Activated T-helper 1 cell treated with anti-CD3 and anti-CD28 coated beads, Interleukin-12 subunit alpha, Interleukin-12 subunit beta, Interleukin-2, Interleukin-4 antibody, amounts not matched to agents 30 ng/mL and 10 ng/mL and 1 ng/mL, durations not matched to agents 14 hours and 24 hours and 36 hours (primary cell): Measurements from ENCODE around the gene ZBTB8OS. TPM values are rescaled to one million over a fixed set of nuclear protein-coding genes. Genes with fewer than 3 reads are reported as not detected.
"Not testable (repeated sequence)": the region's sequence is repeated elsewhere in the genome, so short reads cannot be mapped to it uniquely, and the experiment has no call there.

Source experiments
- DNase-seq: peaks from one replicate; pipeline ENCODE4 v3.0.0; 2021; ENCODE audit warnings: low spot score
- H3K27ac Mint-ChIP-seq: one replicate; pipeline ENCODE4 v1.8.0; 2021; ENCODE audit warnings: mild to moderate bottlenecking, mixed read lengths
- H3K27me3 Mint-ChIP-seq: one replicate; pipeline ENCODE4 v1.8.0; 2022; ENCODE audit warnings: mild to moderate bottlenecking, moderate library complexity, mixed read lengths; ENCODE audit not compliant: insufficient read depth
- H3K36me3 Mint-ChIP-seq: one replicate; pipeline ENCODE4 v1.8.0; 2021; ENCODE audit warnings: low read depth, mixed read lengths
- H3K4me1 Mint-ChIP-seq: one replicate; pipeline ENCODE4 v1.8.0; 2021; ENCODE audit warnings: low read depth, mixed read lengths
- H3K4me3 Mint-ChIP-seq: one replicate; pipeline ENCODE4 v1.8.0; 2021; ENCODE audit warnings: mild to moderate bottlenecking, moderate library complexity, mixed read lengths
- H3K9me3 Mint-ChIP-seq: one replicate; pipeline ENCODE4 v1.8.0; 2021; ENCODE audit warnings: mixed read lengths
- intact Hi-C: fragments of 100-400 bp; cut with micrococcal nuclease; formaldehyde crosslinking; loops from one replicate; pipeline ENCODE4 v1.15.1; 2024
- total RNA-seq: library from RNA; stranded (reverse); gene quantifications from 2 replicates; pipeline ENCODE4 v1.2.3, GENCODE V29; 2022

Gene ZBTB8OS
- 49.7 and 53.3 TPM in 2 replicates for total RNA-seq

- H3K4me3 Mint-ChIP-seq, result peak within 1 kb of the TSS; percentile 94
- peaks cover 49% of the 10 kb centered on the region for H3K4me1 Mint-ChIP-seq
- peaks cover 39% of the 10 kb centered on the region for H3K36me3 Mint-ChIP-seq
- H3K9me3 Mint-ChIP-seq, result no peaks in the 10 kb centered on the region
- intact Hi-C loops, result loop anchor here (1.0 to 5.0 kb wide), 6 partner anchors 27 to 1353 kb away; partner anchors contain the start of genes HDAC1, SNRNP40, TMEM39B and ZCCHC17
- DNase-seq, result peak; percentile 85
- H3K27me3 Mint-ChIP-seq, result peaks cover 2% of the 10 kb centered on the region
- H3K27ac Mint-ChIP-seq, result peak within 1 kb of the TSS; percentile 100
Measured at GRCh38 chr1:32650248-32650751, at the start of gene ZBTB8OS. TSS of gene ZBTB8OS (minus strand) at chr1:32650550. CDS start at chr1:32650529, 21 bp downstream.

- H3K9me3 Mint-ChIP-seq, H3K36me3 Mint-ChIP-seq, H3K4me1 Mint-ChIP-seq, DNase-seq, H3K4me3 Mint-ChIP-seq, intact Hi-C loops, H3K27ac Mint-ChIP-seq: not testable (repeated sequence)
- H3K27me3 Mint-ChIP-seq, result peaks cover 12% of the 10 kb centered on the region
Measured at GRCh38 chr1:32696996-32697395, 46.6 kb upstream of the ZBTB8OS start.

- H3K4me1 Mint-ChIP-seq, result peaks cover 5% of the 10 kb centered on the region
- H3K36me3 Mint-ChIP-seq, result no peaks in the 10 kb centered on the region
- H3K27ac Mint-ChIP-seq, result no peak overlapping the region
- DNase-seq, result no peak
- no peaks in the 10 kb centered on the region for H3K9me3 Mint-ChIP-seq
- H3K4me3 Mint-ChIP-seq, result no peak overlapping the region
- intact Hi-C loops, result no loop called here
- H3K27me3 Mint-ChIP-seq, result peaks cover 4% of the 10 kb centered on the region
Measured at GRCh38 chr1:32696041-32696440, 45.7 kb upstream of the ZBTB8OS start.

- Mint-ChIP-seq H3K4me1 (peaks cover 5% of the 10 kb centered on the region), H3K4me3 (no peak overlapping the region), H3K9me3 (no peaks in the 10 kb centered on the region), H3K27ac (no peak overlapping the region), H3K27me3 (no peaks in the 10 kb centered on the region), H3K36me3 (no peaks in the 10 kb centered on the region)
- DNase-seq, result no peak
- intact Hi-C loops, result no loop called here
Measured at GRCh38 chr1:32695098-32695904, 45.0 kb upstream of the ZBTB8OS start.

GRCh38 chr1:32693455-32694174 is 43.3 kb upstream of the ZBTB8OS start:
- DNase-seq, result no peak
- intact Hi-C loops, result no loop called here
- no peaks in the 10 kb centered on the region for H3K36me3 Mint-ChIP-seq
- H3K9me3 Mint-ChIP-seq, result no peaks in the 10 kb centered on the region
- H3K4me3 Mint-ChIP-seq, result no peak overlapping the region
- H3K27me3 Mint-ChIP-seq, result no peaks in the 10 kb centered on the region
- H3K4me1 Mint-ChIP-seq, result peaks cover 5% of the 10 kb centered on the region
- H3K27ac Mint-ChIP-seq, result no peak overlapping the region

GRCh38 chr1:32686387-32686786 is 36.0 kb upstream of the ZBTB8OS start:
- Mint-ChIP-seq H3K4me1 (peaks cover 7% of the 10 kb centered on the region), H3K27me3 (no peaks in the 10 kb centered on the region), H3K9me3 (no peaks in the 10 kb centered on the region), H3K36me3 (peaks cover 31% of the 10 kb centered on the region), H3K4me3 (no peak overlapping the region), H3K27ac (peak overlapping the region; percentile 37)
- intact Hi-C loops, result no loop called here
- no peak for DNase-seq

GRCh38 chr1:32685498-32685897 is 35.1 kb upstream of the ZBTB8OS start:
- peaks cover 7% of the 10 kb centered on the region for H3K4me1 Mint-ChIP-seq
- DNase-seq, result no peak
- no peaks in the 10 kb centered on the region for H3K27me3 Mint-ChIP-seq
- H3K36me3 Mint-ChIP-seq, result peaks cover 37% of the 10 kb centered on the region
- intact Hi-C loops, result no loop called here
- H3K4me3 Mint-ChIP-seq, result no peak overlapping the region
- H3K9me3 Mint-ChIP-seq, result no peaks in the 10 kb centered on the region
- H3K27ac Mint-ChIP-seq, result no peak overlapping the region

- H3K4me1 Mint-ChIP-seq, result peaks cover 7% of the 10 kb centered on the region
- DNase-seq, result no peak
- no peaks in the 10 kb centered on the region for H3K27me3 Mint-ChIP-seq
- peaks cover 48% of the 10 kb centered on the region for H3K36me3 Mint-ChIP-seq
- H3K27ac Mint-ChIP-seq, result peak overlapping the region; percentile 72
- no peak overlapping the region for H3K4me3 Mint-ChIP-seq
- intact Hi-C loops, result no loop called here
- no peaks in the 10 kb centered on the region for H3K9me3 Mint-ChIP-seq
Measured at GRCh38 chr1:32684167-32684811, 33.9 kb upstream of the ZBTB8OS start.

- Mint-ChIP-seq H3K9me3 (no peaks in the 10 kb centered on the region), H3K27me3 (no peaks in the 10 kb centered on the region), H3K4me1 (peaks cover 7% of the 10 kb centered on the region), H3K36me3 (peaks cover 51% of the 10 kb centered on the region), H3K27ac (no peak overlapping the region), H3K4me3 (no peak overlapping the region)
- intact Hi-C loops, result no loop called here
- no peak for DNase-seq
Measured at GRCh38 chr1:32683397-32683796, 33.0 kb upstream of the ZBTB8OS start.

- H3K4me3 Mint-ChIP-seq, result no peak overlapping the region
- no peaks in the 10 kb centered on the region for H3K9me3 Mint-ChIP-seq
- no peaks in the 10 kb centered on the region for H3K27me3 Mint-ChIP-seq
- intact Hi-C loops, result no loop called here
- no peak overlapping the region for H3K27ac Mint-ChIP-seq
- DNase-seq, result no peak
- peaks cover 59% of the 10 kb centered on the region for H3K36me3 Mint-ChIP-seq
- H3K4me1 Mint-ChIP-seq, result peaks cover 7% of the 10 kb centered on the region
Measured at GRCh38 chr1:32681999-32682398, 31.6 kb upstream of the ZBTB8OS start.

GRCh38 chr1:32681509-32681908 is 31.2 kb upstream of the ZBTB8OS start:
- no peaks in the 10 kb centered on the region for H3K27me3 Mint-ChIP-seq
- no peak for DNase-seq
- no peak overlapping the region for H3K4me3 Mint-ChIP-seq
- H3K36me3 Mint-ChIP-seq, result peaks cover 58% of the 10 kb centered on the region
- intact Hi-C loops, result no loop called here
- peaks cover 7% of the 10 kb centered on the region for H3K4me1 Mint-ChIP-seq
- no peaks in the 10 kb centered on the region for H3K9me3 Mint-ChIP-seq
- H3K27ac Mint-ChIP-seq, result no peak overlapping the region

- Mint-ChIP-seq H3K4me1 (peaks cover 7% of the 10 kb centered on the region), H3K4me3 (no peak overlapping the region), H3K27ac (no peak overlapping the region), H3K36me3 (peaks cover 53% of the 10 kb centered on the region), H3K9me3 (no peaks in the 10 kb centered on the region), H3K27me3 (no peaks in the 10 kb centered on the region)
- DNase-seq, result no peak
- intact Hi-C loops, result no loop called here
Measured at GRCh38 chr1:32680642-32681041, 30.3 kb upstream of the ZBTB8OS start.

GRCh38 chr1:32679993-32680392 is 29.6 kb upstream of the ZBTB8OS start:
- H3K27ac Mint-ChIP-seq, H3K4me1 Mint-ChIP-seq, intact Hi-C loops, H3K9me3 Mint-ChIP-seq, H3K4me3 Mint-ChIP-seq, DNase-seq, H3K27me3 Mint-ChIP-seq: not testable (repeated sequence)
- H3K36me3 Mint-ChIP-seq, result peaks cover 48% of the 10 kb centered on the region
